HCT116 (cell line): Measurements from ENCODE around the gene XYLT1. TPM values are rescaled to one million over a fixed set of nuclear protein-coding genes. Genes with fewer than 3 reads are reported as not detected.

Source experiments
- ATAC-seq: fragments of 200-7000 bp; cut with Tn5 transposase; 2 replicates; pipeline ENCODE4 v1.9.1; 2020; ENCODE audit warnings: mild to moderate bottlenecking, moderate library complexity
- BruUV-seq: library from RNA; stranded (reverse); fragments of 400-500 nt; replicated peaks from 2 replicates; lab custom pipeline; 2021; lab: Mats Ljungman, UMichigan
- CTCF ChIA-PET: fragments of 300-600 bp; sonication (Branson Sonifier 250); formaldehyde crosslinking; loops from one replicate; lab custom pipeline; 2021; ENCODE audit warnings: antibody characterized with exemption; lab: Charles Lee
- POLR2A ChIA-PET: fragments of 300-600, 350-600 bp; sonication (Branson Sonifier 250); formaldehyde crosslinking; loops from one replicate; lab custom pipeline; 2021; ENCODE audit warnings: antibody characterized with exemption; lab: Charles Lee
- RAD21 ChIA-PET, 2 experiments: fragments of 300-600 bp; sonication (Branson Sonifier 250); formaldehyde crosslinking; loops; one replicate each; lab custom pipeline; 2023; ENCODE audit warnings: low total read pairs in 2 of 2; ENCODE audit not compliant: uncharacterized antibody in 2 of 2, unreplicated experiment in 2 of 2, low non-redundant PET in 1 of 2; lab: Charles Lee
- DNase-seq: peaks from one replicate; pipeline ENCODE4 v3.0.0-alpha.2; 2010; ENCODE audit warnings: low read depth, low spot score
- H2AFZ ChIP-seq: fragments of 200-600 bp; shearing (Covaris generic), sonication (generic); 2 replicates; pipeline ENCODE4 v1.6.1; 2017; ENCODE audit warnings: low read depth, mixed run types, mixed read lengths, antibody characterized with exemption, low read length; ENCODE audit not compliant: poor library complexity, severe bottlenecking
- H3K27ac ChIP-seq: 2 replicates; pipeline ENCODE4 v1.5.1; 2012; ENCODE audit warnings: low read depth, low read length
- H3K27me3 ChIP-seq: fragments of 200-600 bp; sonication (generic); 2 replicates; pipeline ENCODE4 v1.6.1; 2016; ENCODE audit warnings: mixed run types, low read length, mixed read lengths; ENCODE audit not compliant: insufficient read depth
- H3K36me3 ChIP-seq, 2 experiments: fragments of 200-500 bp in 1 of 2; fragments of 200-600 bp in 1 of 2; sonication (Bioruptor generic) in 1 of 2; sonication (generic) in 1 of 2; 2 replicates each; pipeline versions ENCODE4 v1.5.1 to v1.6.1; 2014 to 2016; ENCODE audit warnings: low read length in 2 of 2, inconsistent platforms in 1 of 2, mixed read lengths in 1 of 2, mixed run types in 1 of 2; ENCODE audit not compliant: insufficient read depth in 2 of 2, control insufficient read depth in 1 of 2
- H3K4me1 ChIP-seq, 2 experiments: fragments of 200-600 bp in 1 of 2; sonication (generic) in 1 of 2; 2 replicates each; pipeline versions ENCODE4 v1.5.1 to v1.6.1; 2012 to 2017; ENCODE audit warnings: low read length in 2 of 2, inconsistent platforms in 1 of 2, mild to moderate bottlenecking in 1 of 2, mixed read lengths in 1 of 2, mixed run types in 1 of 2, moderate library complexity in 1 of 2; ENCODE audit not compliant: insufficient read depth in 2 of 2, control insufficient read depth in 1 of 2
- H3K4me2 ChIP-seq: fragments of 200-600 bp; sonication (generic); 2 replicates; pipeline ENCODE4 v1.6.1; 2017; ENCODE audit warnings: mixed run types, low read length, mixed read lengths
- H3K4me3 ChIP-seq, 2 experiments: fragments of 200-600 bp in 1 of 2; sonication (generic) in 1 of 2; replicated peaks in 1 of 2; 2 replicates each; pipeline ENCODE4 v1.5.1; 2011 to 2016; ENCODE audit warnings: low read length in 2 of 2, control low read depth in 1 of 2, low read depth in 1 of 2, mild to moderate bottlenecking in 1 of 2, mixed read lengths in 1 of 2, mixed run types in 1 of 2
- H3K79me2 ChIP-seq: fragments of 200-600 bp; sonication (generic); 2 replicates; pipeline ENCODE4 v1.6.1; 2017; ENCODE audit warnings: mild to moderate bottlenecking, mixed run types, low read length, moderate library complexity, mixed read lengths; ENCODE audit not compliant: insufficient read depth
- H3K9ac ChIP-seq: fragments of 200-600 bp; sonication (generic); 2 replicates; pipeline ENCODE4 v1.6.1; 2016; ENCODE audit warnings: low read length, mixed read lengths
- H3K9me2 ChIP-seq: fragments of 200-600 bp; sonication (generic), shearing (Covaris generic); 2 replicates; pipeline ENCODE4 v1.6.1; 2017; ENCODE audit warnings: mixed run types, mild to moderate bottlenecking, moderate library complexity; ENCODE audit not compliant: insufficient read depth
- H3K9me3 ChIP-seq, 2 experiments: fragments of 200-500 bp in 1 of 2; fragments of 200-600 bp in 1 of 2; sonication (Bioruptor generic) in 1 of 2; sonication (generic) in 1 of 2; 2 replicates each; pipeline ENCODE4 v1.6.1; 2014 to 2017; ENCODE audit warnings: low read length in 2 of 2, mixed read lengths in 2 of 2, inconsistent platforms in 1 of 2, low read depth in 1 of 2, mild to moderate bottlenecking in 1 of 2, mixed run types in 1 of 2, moderate library complexity in 1 of 2; ENCODE audit not compliant: control insufficient read depth in 1 of 2, insufficient read depth in 1 of 2
- H4K20me1 ChIP-seq: fragments of 200-600 bp; sonication (generic), shearing (Covaris generic); 2 replicates; pipeline ENCODE4 v1.6.1; 2017; ENCODE audit warnings: mixed run types, mild to moderate bottlenecking, moderate library complexity; ENCODE audit not compliant: insufficient read depth
- ATF3 ChIP-seq: IDR thresholded peaks from 2 replicates; pipeline ENCODE4 v1.6.1; 2012
- CBX3 ChIP-seq: IDR thresholded peaks from 2 replicates; pipeline ENCODE4 v1.6.1; 2012; ENCODE audit warnings: low read depth
- CTCF ChIP-seq, 3 experiments: fragments of 200-600 bp in 1 of 3; sonication (generic) in 1 of 3; IDR thresholded peaks in 2 of 3; conservative IDR thresholded peaks in 1 of 3; 2 replicates each; pipeline ENCODE4 v1.5.1; 2012 to 2017; ENCODE audit warnings: low read depth in 2 of 3, low read length in 2 of 3, antibody characterized with exemption in 1 of 3, borderline replicate concordance in 1 of 3, control low read depth in 1 of 3, mild to moderate bottlenecking in 1 of 3, mixed read lengths in 1 of 3, mixed run types in 1 of 3, moderate library complexity in 1 of 3; ENCODE audit not compliant: insufficient read depth in 1 of 3
- EGR1 ChIP-seq: IDR thresholded peaks from 2 replicates; pipeline ENCODE4 v1.6.1; 2012; ENCODE audit warnings: low read depth
- ELF1 ChIP-seq: IDR thresholded peaks from 2 replicates; pipeline ENCODE4 v1.6.1; 2012; ENCODE audit warnings: low read depth, borderline replicate concordance
- EZH2 ChIP-seq: fragments of 200-600 bp; sonication (generic); IDR thresholded peaks from 2 replicates; pipeline ENCODE4 v1.6.1; 2017; ENCODE audit warnings: antibody characterized with exemption, mixed run types
- EZH2phosphoT487 ChIP-seq: fragments of 200-600 bp; IDR thresholded peaks from 2 replicates; pipeline ENCODE4 v1.6.1; 2018; ENCODE audit warnings: antibody characterized with exemption, borderline replicate concordance
- FOSL1 ChIP-seq: IDR thresholded peaks from 2 replicates; pipeline ENCODE4 v1.6.1; 2012; ENCODE audit warnings: low read depth
- JUND ChIP-seq: IDR thresholded peaks from 2 replicates; pipeline ENCODE4 v1.6.1; 2012
- MAX ChIP-seq: IDR thresholded peaks from 2 replicates; pipeline ENCODE4 v1.6.1; 2012
- POLR2A ChIP-seq: IDR thresholded peaks from 2 replicates; pipeline ENCODE4 v1.7.0; 2011; ENCODE audit warnings: borderline replicate concordance; ENCODE audit not compliant: insufficient read depth, insufficient read length; ENCODE audit errors: extremely low read depth
- POLR2AphosphoS5 ChIP-seq: IDR thresholded peaks from 2 replicates; pipeline ENCODE4 v1.6.1; 2011; ENCODE audit warnings: mild to moderate bottlenecking, low read depth, low read length, moderate library complexity
- REST ChIP-seq: IDR thresholded peaks from 2 replicates; pipeline ENCODE4 v1.6.1; 2012; ENCODE audit warnings: low read depth
- SIN3A ChIP-seq: IDR thresholded peaks from 2 replicates; pipeline ENCODE4 v1.6.1; 2012; ENCODE audit warnings: low read depth
- SRF ChIP-seq: IDR thresholded peaks from 2 replicates; pipeline ENCODE4 v1.6.1; 2012; ENCODE audit warnings: low read depth
- TCF7L2 ChIP-seq: IDR thresholded peaks from 2 replicates; pipeline ENCODE4 v1.7.0; 2011; ENCODE audit warnings: borderline replicate concordance, inconsistent platforms; ENCODE audit not compliant: insufficient read depth, insufficient read length; ENCODE audit errors: extremely low read depth
- ZBTB33 ChIP-seq: IDR thresholded peaks from 2 replicates; pipeline ENCODE4 v1.6.1; 2011; ENCODE audit warnings: mild to moderate bottlenecking, low read length, moderate library complexity; ENCODE audit not compliant: insufficient replicate concordance; ENCODE audit errors: extremely low read depth
- intact Hi-C: fragments of 100-400 bp; cut with micrococcal nuclease; formaldehyde crosslinking; loops from 2 replicates; pipeline ENCODE4 v1.10.0; 2022
- total RNA-seq: library from RNA; stranded (reverse); gene quantifications from one replicate; pipeline ENCODE4 v1.2.1, GENCODE V29; 2021; ENCODE audit not compliant: unreplicated experiment

Gene XYLT1
- total RNA-seq, 1 experiment from 2014 or later: 4.5 TPM

- TF ChIP-seq EZH2 (no peak), CTCF (IDR thresholded peaks at IDR 0.05 in 2 of 3, conservative IDR thresholded peaks at IDR 0.05 in 1 of 3; ENCODE audit: borderline replicate concordance in 1 of 3, insufficient read depth in 1 of 3, low read depth in 2 of 3, low read length in 2 of 3) (no peak), POLR2AphosphoS5 (no peak), POLR2A (no peak), JUND (no peak)
Observed at GRCh38 chr16:17302620-17303019, 168.1 kb downstream of the XYLT1 start (continued).

GRCh38 chr16:17302214-17302613 is 168.5 kb downstream of the XYLT1 start:
- H3K4me2 ChIP-seq: no peak overlapping the region
- H3K4me3 ChIP-seq: no peak overlapping the region
- ChIA-PET RAD21 (no interaction called here), CTCF (no interaction called here), POLR2A (no interaction called here)
- H3K9me3 ChIP-seq: no peaks in the 10 kb centered on the region
- H3K27me3 ChIP-seq: peaks cover 4% of the 10 kb centered on the region; the same call in 1 of the 2 replicates
- H3K9me2 ChIP-seq: no peaks in the 10 kb centered on the region
- H3K79me2 ChIP-seq: no peaks in the 10 kb centered on the region
- intact Hi-C loops: no loop called here
- ATAC-seq (no peak), DNase-seq (no peak)
- no TSS peak for BruUV-seq
- no peaks in the 10 kb centered on the region for H3K36me3 ChIP-seq
- no peak overlapping the region for H3K27ac ChIP-seq
- no peak overlapping the region for H3K9ac ChIP-seq
- TF ChIP-seq EZH2phosphoT487 (no peak), EZH2 (no peak), FOSL1 (no peak), POLR2A (no peak), EGR1 (no peak), ZBTB33 (no peak), ELF1 (no peak), TCF7L2 (no peak), REST (no peak), MAX (no peak), SIN3A (no peak), ATF3 (no peak), CBX3 (no peak), SRF (no peak)
- H2AFZ ChIP-seq: no peak overlapping the region
- H4K20me1 ChIP-seq: no peaks in the 10 kb centered on the region
- H3K4me1 ChIP-seq: peaks cover 21 to 31% of the 10 kb centered on the region in 2 experiments; a peak in 3 of 4 replicates
